Upper lobe of left lung (tissue), 6 donors: ENCODE data around the gene CHKA. TPM values are rescaled to one million over a fixed set of nuclear protein-coding genes. Genes with fewer than 3 reads are reported as not detected.
A peak's percentile ranks its signal among the peaks of the same experiment; 100 is the strongest.

ENCODE experiments used
- ATAC-seq, 2 donors: fragments of 200-7000 bp; cut with Tn5 transposase; one replicate each; pipeline ENCODE4 v1.9.1; 2022; ENCODE audit warnings: mild to moderate bottlenecking in 2 of 2, moderate library complexity in 2 of 2; ENCODE audit not compliant: low FRiP score in 2 of 2
- DNase-seq, 2 donors: peaks; one replicate each; pipeline ENCODE4 v3.0.0-alpha.2; 2019 to 2020
- H3K27ac ChIP-seq, 4 donors: fragments of 200-600 bp; sonication (generic); one replicate each; pipeline ENCODE4 v1.5.1; 2016 to 2019
- H3K27me3 ChIP-seq, 4 donors: fragments of 200-600 bp; sonication (generic); one replicate each; pipeline ENCODE4 v1.5.1; 2017 to 2019
- H3K36me3 ChIP-seq, 4 donors: fragments of 200-600 bp; sonication (generic); one replicate each; pipeline ENCODE4 v1.5.1; 2016 to 2019
- H3K4me1 ChIP-seq, 4 donors: fragments of 200-600 bp; sonication (generic); one replicate each; pipeline ENCODE4 v1.5.1; 2018 to 2019
- H3K4me3 ChIP-seq, 4 donors: fragments of 200-600 bp; sonication (generic); one replicate each; pipeline ENCODE4 v1.5.1; 2017 to 2019; ENCODE audit warnings: mild to moderate bottlenecking in 2 of 4, moderate library complexity in 1 of 4
- H3K9me3 ChIP-seq, 4 donors: fragments of 200-600 bp; sonication (generic); one replicate each; pipeline ENCODE4 v1.5.1; 2018 to 2019
- EP300 ChIP-seq, 4 donors: sonication (generic); formaldehyde crosslinking; IDR thresholded peaks; one replicate each; pipeline ENCODE4 v1.5.1; 2017; ENCODE audit warnings: antibody characterized with exemption in 4 of 4, control low read depth in 2 of 4
- POLR2A ChIP-seq, 4 donors: fragments of 450-650 bp; IDR thresholded peaks; one replicate each; pipeline ENCODE4 v1.5.1; 2016 to 2017; ENCODE audit warnings: antibody characterized with exemption in 4 of 4, mild to moderate bottlenecking in 2 of 4
- POLR2AphosphoS5 ChIP-seq, 2 donors: sonication (generic); formaldehyde crosslinking; IDR thresholded peaks; one replicate each; pipeline ENCODE4 v1.5.1; 2017; ENCODE audit warnings: antibody characterized with exemption in 2 of 2
- WGBS, 2 donors: methylation state at CpG; one replicate each; pipeline ENCODE4 v1.1.5; 2017 to 2018; 5-methylcytosine and 5-hydroxymethylcytosine counted together
- total RNA-seq, 6 donors: library from RNA; depleted of rRNA in 4 of 6; stranded (reverse); fragments of >200 nt in 4 of 6; gene quantifications; one replicate each; pipeline versions ENCODE4 v1.1.0 to v1.2.1, GENCODE V29; 2016 to 2021
- TF ChIP-seq, protein P1 (sequence below), 6 experiments: fragments of 450-650 bp in 4 of 6; fragments of 200-600 bp in 2 of 6; sonication (generic) in 2 of 6; IDR thresholded peaks; one replicate each; pipeline ENCODE4 v1.5.1; 2016 to 2019; ENCODE audit warnings: antibody characterized with exemption in 6 of 6
- donor health status: DM: no; HTN: no; CAD: no; lungs with moderate emphysema.
- donor health status: DM: no; HTN: yes; CAD: no; lungs with severe emphysema.

Gene CHKA
- total RNA-seq, 6 donors from 2014 or later = 34.5 to 128 (median 59.1) TPM

DNA sequence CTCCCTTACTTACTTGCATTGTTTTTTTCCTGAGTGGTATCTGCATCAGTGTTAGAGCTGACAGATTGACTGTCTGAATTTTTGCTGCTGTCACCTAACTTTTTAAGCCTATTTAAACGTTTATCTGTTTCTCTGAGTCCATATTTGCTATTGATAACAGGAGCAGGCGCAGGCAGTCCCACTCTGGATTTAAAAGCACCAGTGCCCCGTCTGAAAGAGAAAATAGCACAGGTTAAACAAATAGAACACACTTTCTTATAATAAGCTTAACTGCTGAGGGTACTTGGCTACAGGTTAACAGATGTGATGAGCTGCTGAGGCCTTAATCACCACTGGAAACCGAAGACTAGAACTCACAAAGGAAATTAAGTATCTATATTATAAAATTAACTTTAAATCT, 45.8 kb upstream of the CHKA start:
- TF ChIP-seq, protein P1, sequence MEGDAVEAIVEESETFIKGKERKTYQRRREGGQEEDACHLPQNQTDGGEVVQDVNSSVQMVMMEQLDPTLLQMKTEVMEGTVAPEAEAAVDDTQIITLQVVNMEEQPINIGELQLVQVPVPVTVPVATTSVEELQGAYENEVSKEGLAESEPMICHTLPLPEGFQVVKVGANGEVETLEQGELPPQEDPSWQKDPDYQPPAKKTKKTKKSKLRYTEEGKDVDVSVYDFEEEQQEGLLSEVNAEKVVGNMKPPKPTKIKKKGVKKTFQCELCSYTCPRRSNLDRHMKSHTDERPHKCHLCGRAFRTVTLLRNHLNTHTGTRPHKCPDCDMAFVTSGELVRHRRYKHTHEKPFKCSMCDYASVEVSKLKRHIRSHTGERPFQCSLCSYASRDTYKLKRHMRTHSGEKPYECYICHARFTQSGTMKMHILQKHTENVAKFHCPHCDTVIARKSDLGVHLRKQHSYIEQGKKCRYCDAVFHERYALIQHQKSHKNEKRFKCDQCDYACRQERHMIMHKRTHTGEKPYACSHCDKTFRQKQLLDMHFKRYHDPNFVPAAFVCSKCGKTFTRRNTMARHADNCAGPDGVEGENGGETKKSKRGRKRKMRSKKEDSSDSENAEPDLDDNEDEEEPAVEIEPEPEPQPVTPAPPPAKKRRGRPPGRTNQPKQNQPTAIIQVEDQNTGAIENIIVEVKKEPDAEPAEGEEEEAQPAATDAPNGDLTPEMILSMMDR (IDR thresholded peaks at IDR 0.05) = no peak
- no peak for TF ChIP-seq POLR2AphosphoS5 (IDR thresholded peaks at IDR 0.05)
- TF ChIP-seq POLR2A (IDR thresholded peaks at IDR 0.05) = no peak
- no peak for TF ChIP-seq EP300 (IDR thresholded peaks at IDR 0.05)
- H3K36me3 ChIP-seq = peaks cover 38 to 92% (median 72%) of the 10 kb centered on the region in 4 donors
- no peaks in the 10 kb centered on the region for H3K9me3 ChIP-seq
- DNase-seq = no peak
- 68 to 69% methylated on average over 4 of the region's 4 CpGs for WGBS, 2 donors
- no peaks in the 10 kb centered on the region for H3K27me3 ChIP-seq
- H3K4me1 ChIP-seq = no peaks in the 10 kb centered on the region
- H3K4me3 ChIP-seq = no peak overlapping the region
- ATAC-seq = no peak
- H3K27ac ChIP-seq = no peak overlapping the region

DNA sequence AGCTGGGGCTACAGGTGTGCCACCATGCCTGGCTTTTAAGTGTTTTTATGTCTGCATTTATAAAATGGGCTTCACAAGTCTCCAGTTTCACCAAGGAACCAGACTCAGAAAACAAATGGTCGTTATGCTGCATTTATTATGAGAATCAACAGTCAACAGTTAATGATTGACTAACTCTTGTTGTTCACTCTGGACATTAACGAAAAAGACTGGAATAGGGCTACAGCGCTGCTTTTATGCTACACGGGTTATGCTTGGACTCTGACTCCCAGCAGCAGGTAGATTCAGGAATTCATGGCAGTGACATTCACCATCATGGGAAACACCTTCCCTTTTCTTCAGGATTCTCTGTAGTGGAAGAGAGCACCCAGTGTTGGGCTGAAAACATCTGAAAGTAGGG, 44.4 kb upstream of the CHKA start:
- Histone ChIP-seq H3K4me1 (no peaks in the 10 kb centered on the region), H3K4me3 (no peak overlapping the region), H3K27ac (no peak overlapping the region), H3K27me3 (no peaks in the 10 kb centered on the region), H3K36me3 (peaks cover 34 to 88% (median 64%) of the 10 kb centered on the region in 4 donors), H3K9me3 (no peaks in the 10 kb centered on the region)
- 79 to 83% methylated on average over 4 of the region's 4 CpGs for WGBS, 2 donors
- no peak for TF ChIP-seq POLR2A (IDR thresholded peaks at IDR 0.05)
- TF ChIP-seq, protein P1 (IDR thresholded peaks at IDR 0.05) = no peak
- no peak for TF ChIP-seq EP300 (IDR thresholded peaks at IDR 0.05)
- no peak for TF ChIP-seq POLR2AphosphoS5 (IDR thresholded peaks at IDR 0.05)
- ATAC-seq = no peak
- DNase-seq = no peak

- ATAC-seq (no peak), DNase-seq (no peak)
- no peak overlapping the region for H3K27ac ChIP-seq
- TF ChIP-seq POLR2AphosphoS5 (IDR thresholded peaks at IDR 0.05) (no peak), POLR2A (IDR thresholded peaks at IDR 0.05) (no peak), EP300 (IDR thresholded peaks at IDR 0.05) (no peak)
- TF ChIP-seq, protein P1 (IDR thresholded peaks at IDR 0.05) = no peak
- no peaks in the 10 kb centered on the region for H3K9me3 ChIP-seq
- H3K4me1 ChIP-seq = peaks cover 0 to 4% (median 0%) of the 10 kb centered on the region in 4 donors
- WGBS, 2 donors = 80 to 100% methylated on average over 2 of the region's 2 CpGs
- no peaks in the 10 kb centered on the region for H3K27me3 ChIP-seq
- H3K36me3 ChIP-seq = peaks cover 25 to 76% (median 52%) of the 10 kb centered on the region in 4 donors
- H3K4me3 ChIP-seq = no peak overlapping the region
Observed at GRCh38 chr11:68164437-68164836, 43.2 kb upstream of the CHKA start.

- DNase-seq = no peak
- Histone ChIP-seq H3K4me1 (peaks cover 0 to 4% (median 0%) of the 10 kb centered on the region in 4 donors), H3K4me3 (no peak overlapping the region), H3K27ac (no peak overlapping the region), H3K27me3 (no peaks in the 10 kb centered on the region), H3K9me3 (no peaks in the 10 kb centered on the region), H3K36me3 (peaks cover 18 to 75% (median 46%) of the 10 kb centered on the region in 4 donors)
- WGBS, 2 donors = 84 to 95% methylated on average over 7 to 11 of the region's 11 CpGs
- ATAC-seq = no peak
- TF ChIP-seq POLR2A (IDR thresholded peaks at IDR 0.05) = no peak
- no peak for TF ChIP-seq EP300 (IDR thresholded peaks at IDR 0.05)
- TF ChIP-seq, protein P1 (IDR thresholded peaks at IDR 0.05) = no peak
- TF ChIP-seq POLR2AphosphoS5 (IDR thresholded peaks at IDR 0.05) = no peak
Observed at GRCh38 chr11:68163691-68164090, 42.5 kb upstream of the CHKA start.

GRCh38 chr11:68160100-68160695, 39.0 kb upstream of the CHKA start:
- WGBS, 2 donors = 62 to 75% methylated on average over 7 of the region's 7 CpGs
- Histone ChIP-seq H3K36me3 (peaks cover 0 to 60% (median 19%) of the 10 kb centered on the region in 4 donors), H3K4me1 (peaks cover 0 to 4% (median 0%) of the 10 kb centered on the region in 4 donors), H3K9me3 (no peaks in the 10 kb centered on the region), H3K4me3 (no peak overlapping the region), H3K27ac (peak overlapping the region in 3 of 4 donors; percentile 19 to 32 (median 27)), H3K27me3 (no peaks in the 10 kb centered on the region)
- ATAC-seq (no peak), DNase-seq (no peak)
- TF ChIP-seq POLR2A (IDR thresholded peaks at IDR 0.05) = no peak
